Stimulated activated CD8-positive, alpha-beta memory T cell treated with anti-CD3 and anti-CD28 coated beads, Interleukin-12 subunit alpha, Interleukin-12 subunit beta, amount 100 ng/mL, for 4 hours (primary cell): Measurements from ENCODE around the gene CTXND2.
A peak's percentile ranks its signal among the peaks of the same experiment; 100 is the strongest.
"Not testable (repeated sequence)": the region's sequence is repeated elsewhere in the genome, so short reads cannot be mapped to it uniquely, and the experiment has no call there.

Source experiments
- DNase-seq: peaks from one replicate; pipeline ENCODE4 v3.0.0-alpha.2; 2020; ENCODE audit warnings: low read depth

The CTXND2 gene

DNA sequence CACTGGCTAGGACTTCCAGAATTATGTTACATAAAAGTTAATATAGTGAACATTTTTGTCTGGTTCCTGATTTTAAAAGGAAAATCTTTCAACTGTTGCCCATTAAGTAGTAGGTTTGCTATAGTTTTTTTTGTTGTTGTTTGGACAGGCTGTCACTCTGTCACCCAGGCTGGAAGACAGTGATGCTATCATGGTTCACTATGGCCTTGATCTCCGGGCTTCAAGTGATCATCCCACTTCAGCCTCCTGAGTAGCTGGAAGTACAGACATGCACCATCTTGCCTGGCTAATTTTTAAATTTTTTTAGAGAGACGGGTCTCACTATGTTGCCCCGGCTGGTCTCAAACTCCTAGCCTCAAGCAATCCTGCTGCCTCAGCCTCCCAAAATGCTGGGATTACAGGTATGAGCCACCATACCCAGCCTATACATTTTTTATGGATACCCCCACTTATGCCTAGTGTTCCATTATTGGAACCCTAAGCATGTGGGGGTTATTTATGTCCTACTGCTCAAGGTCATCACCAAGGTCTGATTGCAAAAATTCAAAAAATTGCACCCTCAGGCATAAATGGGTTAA lies 6.5 kb downstream of the CTXND2 start:
- no peak for DNase-seq

DNA sequence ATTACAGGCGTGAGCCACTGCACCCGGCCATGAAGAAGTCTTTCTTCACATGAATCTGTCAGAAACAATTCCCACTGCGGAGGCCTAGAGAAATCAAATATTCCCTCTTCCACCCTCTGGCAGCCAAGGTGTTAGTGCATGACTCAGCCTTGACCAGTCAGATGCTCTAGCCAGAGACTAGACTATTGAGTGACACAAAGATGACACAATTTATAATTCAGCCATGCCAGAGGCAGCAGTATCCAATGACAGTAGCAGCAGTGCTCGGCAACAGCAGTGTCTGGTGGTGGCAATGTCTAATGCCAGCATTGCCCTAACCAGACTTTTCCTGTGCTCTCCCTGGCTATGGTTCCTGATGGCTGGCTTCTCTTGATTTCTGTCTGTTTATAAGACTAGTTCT lies 8.7 kb downstream of the CTXND2 start:
- no peak for DNase-seq

DNA sequence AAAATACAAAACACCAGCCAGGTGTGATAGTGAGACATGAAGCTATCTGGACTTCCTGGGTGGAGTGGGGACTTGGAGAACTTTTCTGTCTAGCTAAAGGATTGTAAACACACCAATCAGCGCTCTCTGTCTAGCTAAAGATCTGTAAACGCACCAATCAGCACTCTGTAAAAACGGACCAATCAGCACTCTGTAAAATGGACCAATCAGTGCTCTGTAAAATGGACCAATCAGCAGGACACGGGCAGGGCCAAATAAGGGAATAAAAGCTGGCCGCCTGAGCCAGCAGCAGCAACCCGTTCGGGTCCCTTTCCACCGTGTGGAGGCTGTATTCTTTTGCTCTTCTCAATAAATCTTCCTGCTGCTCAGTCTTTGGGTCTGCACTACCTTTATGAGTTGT lies 12.9 kb downstream of the CTXND2 start:
- not testable (repeated sequence) for DNase-seq

DNA sequence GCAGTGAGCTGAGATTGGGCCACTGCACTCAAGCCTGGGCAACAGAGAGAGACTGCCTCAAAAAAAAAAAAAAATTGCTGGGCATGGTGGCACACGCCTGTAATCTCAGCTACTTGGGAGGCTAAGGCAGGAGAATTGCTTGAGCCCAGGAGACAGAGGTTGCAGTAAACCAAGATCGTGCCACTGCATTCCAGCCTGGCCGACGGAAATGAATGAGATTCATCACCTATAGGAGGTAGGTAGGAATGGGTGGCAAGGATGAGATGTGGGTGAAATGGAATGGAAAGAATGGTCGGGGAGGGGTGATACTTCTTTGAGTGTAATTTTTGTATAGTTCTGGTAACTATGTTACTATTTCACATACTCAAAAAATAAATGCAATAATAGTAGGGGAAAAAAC lies 15.4 kb downstream of the CTXND2 start:
- DNase-seq: no peak

DNA sequence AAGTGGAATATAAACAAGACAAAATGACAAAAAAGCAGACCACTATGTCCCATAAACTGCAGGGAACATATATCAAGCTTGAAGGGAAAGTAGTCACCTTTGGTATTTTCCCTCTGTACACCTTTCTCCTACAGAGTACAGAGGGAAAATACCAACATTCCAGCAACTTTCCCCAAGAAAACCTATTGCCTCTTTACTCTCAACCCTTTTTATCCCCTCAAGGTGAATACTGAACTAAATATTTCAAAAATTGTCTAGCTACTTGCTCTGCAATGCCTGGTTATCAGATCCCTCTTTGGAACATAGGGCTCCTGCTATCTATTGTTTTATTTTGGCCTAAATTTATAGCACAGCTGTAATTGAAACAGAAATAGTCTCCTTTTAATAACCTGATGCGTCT lies 15.8 kb downstream of the CTXND2 start:
- DNase-seq: no peak

DNA sequence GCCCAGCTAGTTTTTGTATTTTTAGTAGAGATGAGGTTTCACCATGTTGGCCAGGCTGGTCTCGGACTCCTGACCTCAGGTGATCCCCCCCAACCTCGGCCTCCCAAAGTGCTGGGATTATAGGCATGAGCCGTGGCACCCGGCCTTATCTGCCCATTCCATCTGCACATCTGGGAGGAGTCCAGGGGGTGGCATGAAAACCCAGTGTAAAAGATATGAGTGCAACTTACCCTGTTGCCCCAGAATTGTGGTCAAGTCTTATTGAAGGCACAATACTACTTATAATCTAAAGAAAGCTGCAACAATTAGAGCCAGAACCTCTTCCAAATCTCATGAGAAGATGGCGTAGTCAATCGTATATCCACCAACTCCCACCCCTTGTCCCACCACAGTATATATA lies 18.4 kb downstream of the CTXND2 start:
- DNase-seq: no peak

DNA sequence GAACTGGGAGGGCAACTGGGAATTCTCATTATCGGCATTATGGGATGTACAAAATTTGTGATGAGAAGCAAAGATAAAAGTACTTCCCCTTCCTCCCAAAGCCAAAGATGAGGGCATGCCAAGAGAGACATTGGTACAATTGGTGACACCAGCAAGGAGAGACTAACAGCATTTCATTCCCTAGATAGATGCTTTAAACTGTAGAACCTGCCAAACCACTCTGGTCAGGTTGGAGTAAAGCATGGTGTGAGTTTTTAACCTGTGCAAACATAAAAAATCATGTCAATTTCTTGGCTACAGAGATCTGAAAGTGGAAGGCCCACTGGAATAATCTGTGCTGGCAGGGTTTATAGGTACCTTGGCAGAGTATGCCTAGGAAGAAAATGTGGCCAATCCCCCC lies 19.4 kb downstream of the CTXND2 start:
- no peak for DNase-seq

DNA sequence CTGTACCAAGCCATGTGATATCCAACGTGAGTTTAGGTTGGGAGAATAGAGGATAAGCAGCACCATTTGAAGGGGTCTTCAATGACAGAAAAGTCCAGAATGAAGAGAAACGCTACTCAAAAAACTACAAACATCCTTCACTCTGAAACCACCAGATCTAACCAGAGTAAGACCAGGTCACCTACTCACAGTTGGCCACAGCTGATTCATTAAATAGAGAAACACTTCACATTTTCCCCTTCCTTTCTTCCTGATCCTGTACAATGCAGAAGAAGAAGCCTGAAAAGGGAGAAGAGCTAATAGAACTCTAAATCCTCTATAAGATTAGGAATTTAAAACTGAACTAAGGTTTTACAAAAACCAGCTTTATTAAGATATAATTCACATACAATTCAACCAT lies 19.9 kb downstream of the CTXND2 start:
- no peak for DNase-seq

DNA sequence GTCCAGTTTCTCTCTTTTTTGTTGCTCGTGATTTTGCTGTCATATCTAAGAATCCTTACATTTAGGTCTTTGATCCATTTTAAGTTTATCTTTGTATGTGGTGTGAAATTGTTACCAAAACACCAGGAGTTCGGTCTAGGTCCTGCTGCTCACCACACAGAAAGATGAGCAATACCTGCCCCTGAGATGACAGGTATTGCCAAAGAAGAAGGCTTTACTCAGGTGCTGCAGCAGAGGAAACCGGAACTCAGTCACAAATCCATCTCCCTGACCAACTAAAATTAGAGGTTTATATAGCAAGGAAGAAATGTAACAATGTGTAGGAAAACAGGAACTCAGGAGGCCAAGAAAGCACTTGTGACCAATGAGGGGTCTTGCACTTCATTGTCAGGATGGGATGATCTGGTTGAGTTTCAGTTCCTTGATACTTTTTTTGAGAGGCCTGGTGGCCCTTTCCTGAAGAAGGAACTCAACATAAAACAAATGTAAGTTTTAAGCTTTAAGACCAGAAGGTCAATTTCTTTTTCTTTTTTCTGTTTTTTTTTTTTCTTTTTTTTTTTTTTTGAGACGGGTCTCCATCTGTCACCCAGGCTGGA lies 22.7 kb downstream of the CTXND2 start:
- DNase-seq: no peak

DNA sequence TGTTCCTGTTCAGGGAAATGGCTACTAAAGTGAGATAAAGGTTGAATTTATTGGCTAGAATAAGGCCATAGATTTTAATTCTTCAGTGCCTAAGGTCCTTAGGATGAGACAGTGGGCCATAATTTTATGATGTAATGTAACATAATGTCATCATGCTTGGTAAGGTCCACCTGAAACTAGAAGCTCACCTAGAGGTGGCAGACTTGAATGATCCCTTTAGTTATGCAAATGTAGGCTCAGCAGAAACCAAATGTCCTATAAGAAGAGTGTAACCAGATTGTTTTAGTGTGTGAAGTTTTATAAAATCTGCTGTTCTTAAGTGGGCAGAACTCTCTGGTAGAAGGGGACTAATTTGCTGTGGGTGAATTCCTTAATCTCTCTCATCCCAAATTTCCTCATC lies 25.7 kb downstream of the CTXND2 start:
- DNase-seq: no peak

DNA sequence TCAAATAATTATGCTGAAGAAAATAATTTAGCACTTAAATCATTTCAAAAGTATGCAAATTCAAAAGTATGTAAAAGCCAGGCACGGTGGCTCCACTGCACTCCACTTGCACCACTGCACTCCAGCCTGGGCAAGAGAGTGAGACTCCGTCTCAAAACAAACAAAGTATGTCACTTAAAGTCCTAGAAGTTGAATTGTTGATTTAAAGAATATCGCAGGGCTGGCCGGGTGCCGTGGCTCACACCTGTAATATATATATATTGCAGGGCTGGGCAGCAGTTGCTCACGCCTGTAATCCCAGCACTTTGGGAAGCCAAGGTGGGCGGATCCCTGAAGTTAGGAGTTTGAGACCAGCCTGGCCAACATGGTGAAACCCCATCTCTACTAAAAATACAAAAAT lies 30.5 kb downstream of the CTXND2 start:
- no peak for DNase-seq

DNA sequence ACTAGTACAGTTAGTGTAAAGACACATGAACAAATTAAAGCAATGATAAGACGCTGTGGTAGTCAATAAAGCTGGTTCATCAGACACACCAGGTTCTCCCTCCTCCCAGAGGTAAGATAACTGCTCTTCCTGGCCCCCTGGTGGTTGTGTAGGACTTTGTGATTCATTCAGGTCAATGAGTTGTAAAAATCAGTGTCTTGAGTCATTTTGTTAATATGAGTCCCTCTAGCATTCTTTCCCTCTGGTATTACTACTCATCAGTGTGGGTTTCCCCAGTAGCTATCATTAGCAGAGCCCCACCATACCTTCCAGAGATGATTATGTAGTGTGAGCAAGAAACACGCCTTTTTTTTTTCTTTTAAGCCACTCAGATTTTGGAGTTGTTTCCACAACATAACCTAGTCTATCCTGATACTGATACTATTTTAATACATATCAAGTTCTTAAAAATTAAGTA lies 35.6 kb downstream of the CTXND2 start:
- peak; percentile 49 for DNase-seq

DNA sequence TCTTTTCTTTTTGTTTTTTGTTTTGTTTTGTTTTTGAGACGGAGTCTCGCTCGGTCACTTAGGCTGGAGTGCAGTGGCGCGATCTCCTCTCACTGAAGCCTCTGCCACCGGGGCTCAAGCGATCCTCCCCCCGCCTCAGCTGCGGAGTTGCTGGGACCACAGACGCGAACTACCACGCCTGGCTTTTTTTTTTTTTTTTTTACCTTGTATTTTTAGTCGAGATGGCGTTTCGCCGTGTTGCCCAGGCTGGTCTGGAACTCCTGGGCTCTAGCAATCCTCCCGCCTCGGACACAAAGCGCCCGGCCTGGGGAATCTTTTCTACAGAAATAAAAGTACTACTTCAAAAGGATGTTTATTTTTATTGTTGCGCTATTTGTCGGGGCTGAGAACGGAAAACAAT lies 38.1 kb downstream of the CTXND2 start:
- DNase-seq: no peak

DNA sequence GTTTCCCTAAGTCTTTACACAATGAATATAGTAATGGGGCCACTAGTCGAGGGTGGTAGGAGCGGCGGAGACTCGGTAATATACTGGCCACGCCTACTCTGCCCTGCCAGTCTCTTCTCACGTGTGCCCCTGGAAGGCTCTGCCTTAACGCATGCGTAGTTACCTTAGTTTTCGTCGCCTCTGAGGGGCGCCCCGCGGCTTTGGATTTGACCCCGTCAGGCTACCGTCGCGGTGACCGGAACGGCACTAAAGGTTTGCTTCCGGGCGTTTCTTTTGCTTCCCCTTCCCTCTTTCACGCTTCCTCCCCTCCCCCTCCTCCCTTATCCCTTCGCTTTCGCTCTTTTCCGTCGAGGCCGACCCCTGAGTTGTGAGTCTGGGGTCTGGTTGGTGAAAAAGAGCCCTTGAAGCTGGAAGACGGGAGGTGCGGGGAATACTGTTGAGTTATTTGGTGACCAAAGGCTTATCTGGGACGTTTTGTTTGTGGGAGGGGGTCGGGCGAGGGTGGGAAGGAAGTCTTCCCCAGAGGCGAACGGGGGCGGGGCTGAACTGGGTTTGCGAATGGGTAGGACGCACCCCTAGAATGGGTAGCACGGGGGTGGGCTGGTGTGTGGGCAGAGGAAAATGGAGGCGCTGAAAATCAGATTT lies 39.3 kb downstream of the CTXND2 start, which contains the start of gene SETDB1:
SETDB1 (plus strand) TSS at position 267 of the 645 bp plus-strand sequence. CDS start 1,352 bp downstream, outside the sequence.
- DNase-seq: peak; percentile 84

DNA sequence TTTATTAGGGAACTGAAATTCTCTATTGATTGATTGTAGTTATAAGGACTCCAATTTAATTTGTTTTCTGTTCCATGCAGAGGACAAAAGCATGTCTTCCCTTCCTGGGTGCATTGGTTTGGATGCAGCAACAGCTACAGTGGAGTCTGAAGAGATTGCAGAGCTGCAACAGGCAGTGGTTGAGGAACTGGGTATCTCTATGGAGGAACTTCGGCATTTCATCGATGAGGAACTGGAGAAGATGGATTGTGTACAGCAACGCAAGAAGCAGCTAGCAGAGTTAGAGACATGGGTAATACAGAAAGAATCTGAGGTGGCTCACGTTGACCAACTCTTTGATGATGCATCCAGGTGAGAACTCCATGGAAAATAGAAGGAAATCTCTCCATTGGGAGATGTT lies 40.7 kb downstream of the CTXND2 start:
- no peak for DNase-seq

DNA sequence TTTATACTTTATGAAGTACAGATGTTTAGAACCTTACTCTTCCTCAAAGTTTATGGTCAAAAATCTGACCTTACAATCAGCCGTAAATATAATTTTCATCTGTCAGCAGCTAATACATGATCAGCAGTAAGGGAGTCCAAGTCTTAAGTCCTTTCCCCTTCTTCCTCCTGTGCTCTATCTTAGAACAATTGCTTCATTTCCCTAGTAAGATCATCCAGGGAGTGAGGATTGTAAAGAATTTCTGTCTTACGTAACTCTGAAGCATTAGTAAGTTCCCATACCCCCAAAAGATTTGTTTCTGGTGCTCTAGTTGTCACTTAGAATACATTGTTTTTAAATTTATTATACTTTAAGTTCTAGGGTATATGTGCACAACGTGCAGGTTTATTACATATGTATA lies 41.4 kb downstream of the CTXND2 start:
- DNase-seq: no peak

DNA sequence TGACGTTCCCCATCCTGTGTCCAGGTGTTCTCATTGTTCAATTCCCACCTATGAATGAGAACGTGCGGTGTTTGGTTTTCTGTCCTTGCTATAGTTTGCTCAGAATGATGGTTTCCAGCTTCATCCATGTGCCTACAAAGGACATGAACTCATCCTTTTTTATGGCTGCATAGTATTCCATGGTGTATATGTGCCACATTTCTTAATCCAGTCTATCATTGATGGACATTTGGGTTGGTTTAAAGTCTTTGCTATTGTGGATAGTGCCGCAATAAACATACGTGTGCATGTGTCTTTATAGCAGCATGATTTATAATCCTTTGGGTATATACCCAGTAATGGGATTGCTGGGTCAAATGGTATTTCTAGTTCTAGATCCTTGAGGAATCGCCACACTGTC lies 41.8 kb downstream of the CTXND2 start:
- DNase-seq: not testable (repeated sequence)

DNA sequence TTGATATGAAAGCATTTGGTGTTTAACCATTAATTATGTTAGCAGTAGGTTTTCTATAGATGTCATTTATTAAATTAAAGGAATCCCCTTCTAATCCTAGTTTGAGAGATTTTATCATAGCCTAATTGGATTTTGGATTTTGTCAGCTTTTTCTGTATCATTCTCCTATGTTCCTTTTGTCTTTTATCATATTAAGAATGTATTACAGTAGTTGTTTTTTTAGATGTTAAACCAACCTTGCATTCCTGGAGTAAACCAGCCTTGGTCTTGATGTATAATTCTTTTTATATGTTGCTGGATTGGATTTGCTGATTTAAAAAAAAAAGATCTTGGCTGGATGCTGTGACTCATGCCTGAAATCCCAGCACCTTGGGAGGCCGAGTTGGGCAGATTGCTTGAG lies 44.8 kb downstream of the CTXND2 start:
- no peak for DNase-seq

DNA sequence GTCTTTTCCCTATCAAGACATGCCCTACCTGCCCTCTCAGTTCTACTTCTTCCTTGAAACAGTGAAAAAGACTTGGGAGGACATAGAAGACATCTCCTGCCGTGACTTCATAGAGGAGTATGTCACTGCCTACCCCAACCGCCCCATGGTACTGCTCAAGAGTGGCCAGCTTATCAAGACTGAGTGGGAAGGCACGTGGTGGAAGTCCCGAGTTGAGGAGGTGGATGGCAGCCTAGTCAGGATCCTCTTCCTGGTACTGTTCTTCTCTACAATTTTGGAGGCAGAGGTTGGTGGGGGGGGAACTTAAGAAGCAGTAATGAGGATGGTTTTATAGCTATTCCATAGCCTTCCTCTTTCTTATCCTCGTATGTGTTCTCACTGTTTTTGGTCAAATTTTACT lies 57.9 kb downstream of the CTXND2 start:
- no peak for DNase-seq

DNA sequence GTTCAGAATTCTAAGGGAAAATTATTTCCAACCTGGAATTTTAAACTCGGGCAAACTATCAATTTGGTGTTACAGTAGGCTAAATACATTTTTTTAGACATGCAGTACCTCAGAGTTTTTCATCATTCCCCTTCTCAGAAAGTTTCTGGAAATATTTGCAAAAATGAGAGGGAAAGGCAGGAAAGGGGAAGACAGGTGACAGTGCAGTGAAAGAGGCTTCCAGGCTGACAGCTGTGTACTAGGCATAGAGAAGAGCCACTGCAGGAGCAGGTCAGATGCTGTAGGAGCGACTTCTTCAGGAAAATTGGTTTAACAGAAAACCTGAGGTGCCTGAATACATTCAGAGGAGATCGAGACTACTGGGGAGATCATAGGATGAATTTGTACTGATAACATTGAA lies 67.8 kb downstream of the CTXND2 start:
- DNase-seq: no peak

DNA sequence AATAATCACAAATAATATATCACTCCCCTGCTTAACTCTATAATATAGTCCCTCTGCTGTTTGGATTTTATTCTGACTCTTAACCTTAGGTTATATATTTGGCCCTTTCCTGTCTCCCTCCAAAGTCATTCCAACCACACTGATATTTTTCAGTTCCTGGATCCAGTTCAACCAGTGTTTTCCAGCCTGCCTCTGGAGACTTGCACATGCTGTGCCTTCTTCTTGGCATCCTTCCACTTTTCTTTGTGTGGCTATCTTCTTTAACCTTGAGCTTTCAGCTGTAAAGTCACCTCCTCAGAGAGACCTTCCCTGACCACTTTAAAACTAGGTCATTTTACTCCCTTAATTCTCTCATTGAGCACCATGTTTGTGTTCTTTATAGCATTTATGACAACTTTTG lies 68.3 kb downstream of the CTXND2 start:
- no peak for DNase-seq

DNA sequence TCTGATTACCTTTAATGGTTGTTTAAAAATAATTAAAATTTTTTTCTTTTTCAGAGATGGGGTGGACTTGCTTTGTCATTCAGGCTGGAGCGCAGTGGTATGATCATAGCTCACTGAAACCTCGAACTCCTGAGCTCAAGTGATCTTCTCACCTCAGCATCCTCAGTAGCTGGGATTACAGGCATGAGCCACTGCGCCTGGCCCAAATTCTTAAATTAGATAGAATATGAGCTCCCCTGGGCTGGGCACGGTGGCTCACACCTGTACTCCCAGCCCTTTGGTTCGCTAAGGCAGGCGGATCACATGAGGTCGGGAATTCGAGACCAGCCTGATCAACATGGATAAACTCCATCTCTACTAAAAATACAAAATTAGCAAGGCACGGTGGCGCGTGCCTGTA lies 70.7 kb downstream of the CTXND2 start:
- DNase-seq: no peak

DNA sequence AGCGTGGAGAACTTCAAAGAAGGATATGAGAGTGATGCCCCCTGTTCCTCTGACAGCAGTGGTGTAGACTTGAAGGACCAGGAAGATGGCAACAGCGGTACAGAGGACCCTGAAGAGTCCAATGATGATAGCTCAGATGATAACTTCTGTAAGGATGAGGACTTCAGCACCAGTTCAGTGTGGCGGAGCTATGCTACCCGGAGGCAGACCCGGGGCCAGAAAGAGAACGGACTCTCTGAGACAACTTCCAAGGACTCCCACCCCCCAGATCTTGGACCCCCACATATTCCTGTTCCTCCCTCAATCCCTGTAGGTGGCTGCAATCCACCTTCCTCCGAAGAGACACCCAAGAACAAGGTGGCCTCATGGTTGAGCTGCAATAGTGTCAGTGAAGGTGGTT lies 73.7 kb downstream of the CTXND2 start:
- no peak for DNase-seq

DNA sequence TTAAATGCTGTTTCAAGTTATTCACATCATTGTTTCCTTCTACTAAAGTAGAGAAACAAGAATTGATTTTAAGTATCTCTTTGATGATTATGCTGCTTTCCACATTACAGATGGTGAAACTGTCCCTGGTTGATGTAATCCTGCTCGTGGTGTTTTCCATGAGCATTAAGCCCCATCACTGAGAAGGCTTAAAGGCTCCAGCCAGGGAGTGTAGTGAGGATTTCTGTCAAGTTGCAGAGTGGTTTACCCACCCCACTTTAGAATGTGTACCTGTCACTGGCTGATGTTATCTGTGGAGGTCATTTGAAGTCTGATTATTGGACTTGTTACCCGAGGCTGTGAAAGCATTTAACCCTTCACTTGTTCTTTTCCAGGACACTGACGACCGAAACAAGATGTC lies 74.8 kb downstream of the CTXND2 start:
- no peak for DNase-seq
